AG04450 (cell line): ENCODE results near the gene GNPAT. TPM values are rescaled to one million over a fixed set of nuclear protein-coding genes. Genes with fewer than 3 reads are reported as not detected.

Experiments used
- CTCF ChIA-PET: fragments of 300-600, 350-600 bp; formaldehyde crosslinking; extraction: SDS; loops from one replicate; lab custom pipeline; 2022; ENCODE audit warnings: antibody characterized with exemption, inconsistent platforms; lab: Charles Lee
- POLR2A ChIA-PET: fragments of 350-600 bp; formaldehyde crosslinking; extraction: SDS; loops from one replicate; lab custom pipeline; 2021; ENCODE audit warnings: antibody characterized with exemption, inconsistent platforms; lab: Yijun Ruan, JAX
- DNase-seq: peaks from one replicate; pipeline ENCODE4 v3.0.0-alpha.2; 2011; ENCODE audit warnings: low read depth, low spot score
- H3K27ac ChIP-seq: one replicate; pipeline ENCODE4 v1.5.1; 2012; ENCODE audit warnings: low read depth, low read length, control low read depth
- H3K27me3 ChIP-seq: one replicate; pipeline ENCODE4 v1.6.0; 2012; ENCODE audit warnings: low read length; ENCODE audit not compliant: control insufficient read depth, insufficient read depth
- H3K4me3 ChIP-seq: 2 replicates; pipeline ENCODE4 v1.5.1; 2011; ENCODE audit warnings: mild to moderate bottlenecking, low read depth, low read length, control low read depth
- H3K9me3 ChIP-seq: 2 replicates; pipeline ENCODE4 v1.5.1; 2012; ENCODE audit warnings: low read length; ENCODE audit not compliant: control insufficient read depth, insufficient read depth
- CTCF ChIP-seq: IDR thresholded peaks from 2 replicates; pipeline ENCODE4 v1.5.1; 2011; ENCODE audit warnings: low read depth, low read length, control low read depth, inconsistent platforms
- polyA plus RNA-seq: library from polyadenylated mRNA; depleted of rRNA; stranded (reverse); fragments of >200 nt; gene quantifications from 2 replicates; pipeline ENCODE4 v1.2.3, GENCODE V29; 2011

The GNPAT gene
- polyA plus RNA-seq, 1 experiment, result 56.1 TPM

GRCh38 chr1:231278100-231278790 is 37.2 kb downstream of the GNPAT start:
- H3K9me3 ChIP-seq, result no peaks in the 10 kb centered on the region
- ChIA-PET CTCF (interaction anchor here (0.9 kb wide), 1 partner anchor 79 kb away, joined by 3 read pairs; no protein-coding TSS in a partner anchor), POLR2A (no interaction called here)
- no peaks in the 10 kb centered on the region for H3K27me3 ChIP-seq
- DNase-seq, result no peak
- no peak overlapping the region for H3K27ac ChIP-seq
- H3K4me3 ChIP-seq, result no peak overlapping the region
- no peak for TF ChIP-seq CTCF

GRCh38 chr1:231279081-231279480 is 38.1 kb downstream of the GNPAT start:
- DNase-seq, result no peak
- H3K4me3 ChIP-seq, result no peak overlapping the region
- CTCF ChIA-PET, result interaction anchor here (0.7 kb wide), 2 partner anchors 36 to 78 kb away, joined by 3 read pairs; no protein-coding TSS in a partner anchor
- no peaks in the 10 kb centered on the region for H3K9me3 ChIP-seq
- no peak overlapping the region for H3K27ac ChIP-seq
- TF ChIP-seq CTCF, result no peak
- POLR2A ChIA-PET, result interaction anchor here (0.8 kb wide), 1 partner anchor 59 kb away, joined by 3 read pairs; the partner anchor contains the start of genes EXOC8 and SPRTN
- H3K27me3 ChIP-seq, result no peaks in the 10 kb centered on the region

- H3K4me3 ChIP-seq, result no peak overlapping the region
- H3K9me3 ChIP-seq, result no peaks in the 10 kb centered on the region
- TF ChIP-seq CTCF, result no peak
- ChIA-PET CTCF (interaction anchor here (0.7 kb wide), 2 partner anchors 37 to 78 kb away, joined by 3 read pairs; no protein-coding TSS in a partner anchor), POLR2A (interaction anchor here (0.8 kb wide), 1 partner anchor 58 kb away, joined by 3 read pairs; the partner anchor contains the start of genes EXOC8 and SPRTN)
- no peaks in the 10 kb centered on the region for H3K27me3 ChIP-seq
- H3K27ac ChIP-seq, result no peak overlapping the region
- no peak for DNase-seq
These were observed 38.7 kb downstream of the GNPAT start for GRCh38 chr1:231279683-231280082.

- ChIA-PET POLR2A (interaction anchor here (1.0 kb wide), 1 partner anchor 9 kb away, joined by 3 read pairs; no protein-coding TSS in a partner anchor), CTCF (interaction anchor here (0.9 kb wide), 1 partner anchor 9 kb away, joined by 4 read pairs; no protein-coding TSS in a partner anchor)
- no peak for DNase-seq
- no peak for TF ChIP-seq CTCF
- Histone ChIP-seq H3K4me3 (no peak overlapping the region), H3K27me3 (no peaks in the 10 kb centered on the region), H3K27ac (no peak overlapping the region), H3K9me3 (no peaks in the 10 kb centered on the region; the same call in 1 of the 2 replicates)
These were observed 43.4 kb downstream of the GNPAT start for GRCh38 chr1:231284441-231284840.

GRCh38 chr1:231286603-231287002 is 45.6 kb downstream of the GNPAT start:
- H3K4me3 ChIP-seq, result no peak overlapping the region
- no peak overlapping the region for H3K27ac ChIP-seq
- ChIA-PET POLR2A (no interaction called here), CTCF (no interaction called here)
- no peak for DNase-seq
- no peak for TF ChIP-seq CTCF
- H3K9me3 ChIP-seq, result no peaks in the 10 kb centered on the region; the same call in 1 of the 2 replicates
- no peaks in the 10 kb centered on the region for H3K27me3 ChIP-seq
